ENCODE measurements around the gene ZNF691.
A peak's percentile ranks its signal among the peaks of the same experiment; 100 is the strongest.
"Not testable (repeated sequence)": the region's sequence is repeated elsewhere in the genome, so short reads cannot be mapped to it uniquely, and the experiment has no call there.

Gene ZNF691

GRCh38 chr1:42833981-42834380 lies 12.4 kb upstream of the ZNF691 start:
- no peak for DNase-seq

DNA sequence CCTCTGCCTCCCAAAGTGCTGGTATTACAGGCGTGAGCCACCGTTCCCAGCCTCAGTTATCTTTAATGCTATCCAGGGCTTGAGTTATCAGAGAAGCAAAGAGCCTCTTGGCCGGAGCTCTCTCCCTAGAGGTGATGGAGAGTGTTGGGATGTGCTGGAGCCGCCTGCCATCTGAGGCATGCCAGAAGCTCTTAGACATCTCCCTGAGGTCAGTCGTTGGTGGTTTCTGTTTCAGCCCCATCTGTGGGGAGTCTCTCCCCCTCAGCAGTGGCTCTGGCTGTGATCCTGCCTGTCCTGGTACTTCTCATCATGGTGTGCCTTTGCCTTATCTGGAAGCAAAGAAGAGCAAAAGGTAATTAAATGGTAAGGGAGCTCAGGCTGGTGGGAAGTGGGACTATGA lies 11.6 kb upstream of the ZNF691 start:
- no peak for DNase-seq

DNA sequence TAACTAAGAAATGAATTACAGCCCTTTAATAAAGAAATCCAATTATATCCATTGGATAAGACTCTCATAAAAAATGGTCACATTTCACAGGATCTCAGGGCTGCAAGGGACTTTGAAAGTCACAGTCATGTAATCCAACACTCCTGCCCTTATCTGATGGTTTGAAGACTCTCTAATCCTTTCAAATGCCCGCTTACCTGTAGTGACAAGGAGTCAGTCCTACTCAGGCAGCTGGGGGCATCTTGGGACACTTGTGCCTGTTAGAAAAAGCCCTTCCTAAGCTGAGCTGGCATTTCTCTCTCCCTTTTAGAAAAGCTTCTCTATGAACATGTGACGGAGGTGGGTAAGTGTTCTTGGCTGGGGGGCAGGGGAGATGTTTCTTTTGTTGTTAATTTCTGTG lies 11.0 kb upstream of the ZNF691 start:
- DNase-seq, result no peak

- DNase-seq, result no peak
Observed at GRCh38 chr1:42837709-42838108, 8.7 kb upstream of the ZNF691 start.

- no peak for DNase-seq
Observed at GRCh38 chr1:42838482-42839190, 7.8 kb upstream of the ZNF691 start.

- DNase-seq, result no peak
Observed at GRCh38 chr1:42841010-42841409, 5.4 kb upstream of the ZNF691 start.

GRCh38 chr1:42841440-42842147 lies 4.8 kb upstream of the ZNF691 start:
- no peak for DNase-seq

- DNase-seq, result no peak
Observed at GRCh38 chr1:42844592-42845140, 1.7 kb upstream of the ZNF691 start.

DNA sequence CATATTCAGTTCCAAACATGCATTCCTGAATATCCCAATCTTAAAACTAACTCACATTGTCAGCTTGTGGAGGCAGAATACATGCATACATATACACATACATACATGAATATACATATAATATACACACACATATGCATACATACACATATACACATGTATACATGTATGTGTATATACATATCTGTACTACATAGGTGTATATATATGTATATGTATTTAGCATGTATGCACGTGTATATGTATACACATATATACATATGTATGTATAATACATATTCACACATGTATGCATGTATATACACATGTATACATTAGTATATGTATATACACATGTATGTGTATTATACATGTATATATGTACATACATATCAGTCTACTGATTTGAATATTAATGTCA lies 1.2 kb upstream of the ZNF691 start:
- no peak for DNase-seq

- peak; percentile 38 for DNase-seq
Observed at GRCh38 chr1:42845866-42846256, 552 bp upstream of the ZNF691 start.

DNA sequence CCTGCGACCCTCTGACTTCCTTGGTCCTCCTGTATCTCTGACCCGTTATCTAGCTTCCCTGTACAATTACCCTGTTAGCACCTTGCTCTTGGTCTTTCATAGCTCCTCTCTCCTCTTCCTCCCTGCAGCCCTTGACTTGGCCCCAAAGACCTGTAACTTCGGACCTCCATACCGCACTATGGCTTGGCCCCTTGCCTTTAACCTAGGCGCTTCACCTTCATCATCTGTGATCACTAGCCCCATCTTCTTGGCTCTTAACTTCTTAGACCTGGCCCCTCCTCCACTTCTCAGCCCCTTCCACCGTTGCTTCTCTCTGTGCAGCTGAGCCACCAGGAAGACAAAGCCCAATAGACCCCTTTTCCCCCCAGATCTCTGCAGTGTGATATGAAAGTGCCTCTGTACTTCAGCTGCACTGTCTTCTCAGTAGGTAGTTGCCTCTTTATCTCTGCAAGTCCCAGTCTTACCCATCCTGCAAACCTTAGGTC lies 740 bp downstream of the ZNF691 start:
- no peak for DNase-seq

DNA sequence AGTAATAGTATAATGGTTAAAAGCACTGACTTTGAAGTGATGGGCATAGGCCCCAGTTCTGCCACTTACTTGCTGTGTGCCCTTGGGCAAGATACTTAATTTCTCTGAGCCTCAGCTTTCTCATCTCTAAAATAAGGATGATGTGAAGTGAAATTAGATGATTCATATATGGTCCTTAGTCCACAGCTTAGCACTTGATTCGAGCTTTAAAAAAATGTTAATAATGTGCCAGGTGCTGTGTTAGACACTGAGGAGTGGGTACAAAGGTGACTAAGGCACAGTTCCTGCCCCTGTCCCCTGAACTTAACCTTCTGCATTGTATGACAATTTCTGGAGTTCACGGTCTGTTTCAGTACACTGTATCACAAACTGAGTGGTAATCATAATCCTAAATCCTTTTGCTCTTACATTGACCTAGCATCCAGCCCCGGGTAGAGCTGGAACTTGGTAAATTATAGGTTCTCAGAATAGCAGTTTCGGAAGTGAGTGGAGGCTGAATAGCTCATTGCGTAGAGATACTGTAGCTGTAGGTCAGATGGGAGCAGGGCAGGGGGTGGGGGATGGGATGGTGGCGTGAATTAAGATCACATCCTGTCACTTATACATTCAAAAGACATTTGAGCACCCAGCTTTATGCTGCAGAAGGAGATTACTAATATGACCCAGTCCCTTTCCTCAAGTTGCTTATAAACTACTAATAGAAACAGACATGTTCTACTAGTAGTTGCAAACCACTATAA lies 1.5 kb downstream of the ZNF691 start:
- no peak for DNase-seq

DNA sequence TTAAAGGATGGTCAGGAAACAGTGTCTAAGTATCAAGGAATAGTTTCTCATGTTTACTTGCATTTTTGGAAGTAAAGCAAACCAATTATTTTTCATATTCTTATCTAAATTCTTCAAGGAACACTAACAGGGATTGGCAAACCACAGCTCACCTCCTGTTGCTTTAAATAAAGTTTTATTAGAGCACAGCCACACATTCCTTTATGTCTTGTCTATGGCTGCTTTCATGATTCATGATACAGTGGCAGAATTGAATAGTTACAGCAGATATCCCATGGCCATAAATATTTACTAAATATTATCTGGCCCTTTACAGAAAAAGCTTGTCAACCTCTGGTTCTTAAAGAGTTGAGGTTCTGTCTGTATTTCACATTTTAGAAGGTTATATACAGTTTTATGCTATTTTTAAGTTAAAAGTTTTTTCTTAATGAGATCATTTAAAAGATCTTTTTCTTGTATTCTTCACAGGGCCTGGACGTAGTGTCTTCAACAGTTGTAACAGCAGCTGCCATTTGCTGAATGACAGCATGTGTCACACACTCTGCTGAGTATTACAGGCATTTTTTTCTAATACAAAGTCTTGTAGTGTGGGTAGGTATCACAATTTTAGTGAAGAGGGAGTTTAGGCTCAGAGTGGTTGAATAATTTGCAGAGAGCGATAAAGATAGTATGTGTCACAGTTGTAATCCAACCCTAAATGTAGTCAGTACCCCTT lies 2.6 kb downstream of the ZNF691 start:
- no peak for DNase-seq

DNA sequence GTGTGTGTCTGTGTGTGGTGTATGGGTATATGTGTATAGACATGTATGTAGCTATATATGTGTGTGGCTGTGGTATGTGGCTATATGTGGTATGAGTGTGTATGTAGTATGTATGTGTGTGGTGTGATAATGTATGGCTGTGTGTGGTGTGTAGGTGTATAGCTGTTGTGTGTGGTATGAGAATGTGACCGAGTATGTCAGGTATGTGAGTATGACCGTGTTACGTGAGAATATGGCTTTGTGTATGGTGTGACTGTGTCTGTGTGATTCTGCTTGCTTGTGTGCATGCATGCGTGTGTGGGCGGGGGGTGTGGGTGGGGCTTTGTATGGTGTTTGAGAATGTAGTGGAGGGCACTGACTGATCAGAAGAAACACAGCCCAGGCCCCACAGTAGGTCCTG lies 3.5 kb downstream of the ZNF691 start:
- no peak for DNase-seq

DNA sequence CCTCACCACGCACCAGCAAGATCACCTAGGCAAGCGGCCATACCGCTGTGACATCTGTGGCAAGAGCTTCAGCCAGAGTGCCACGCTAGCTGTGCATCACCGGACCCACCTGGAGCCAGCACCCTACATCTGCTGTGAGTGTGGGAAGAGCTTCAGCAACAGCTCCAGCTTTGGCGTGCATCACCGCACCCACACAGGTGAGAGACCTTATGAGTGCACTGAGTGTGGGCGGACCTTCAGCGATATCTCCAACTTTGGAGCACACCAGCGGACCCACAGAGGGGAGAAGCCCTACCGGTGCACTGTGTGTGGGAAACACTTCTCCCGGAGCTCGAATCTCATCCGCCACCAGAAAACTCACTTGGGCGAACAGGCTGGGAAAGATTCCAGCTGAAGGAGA lies 5.0 kb downstream of the ZNF691 start:
- DNase-seq, result no peak

DNA sequence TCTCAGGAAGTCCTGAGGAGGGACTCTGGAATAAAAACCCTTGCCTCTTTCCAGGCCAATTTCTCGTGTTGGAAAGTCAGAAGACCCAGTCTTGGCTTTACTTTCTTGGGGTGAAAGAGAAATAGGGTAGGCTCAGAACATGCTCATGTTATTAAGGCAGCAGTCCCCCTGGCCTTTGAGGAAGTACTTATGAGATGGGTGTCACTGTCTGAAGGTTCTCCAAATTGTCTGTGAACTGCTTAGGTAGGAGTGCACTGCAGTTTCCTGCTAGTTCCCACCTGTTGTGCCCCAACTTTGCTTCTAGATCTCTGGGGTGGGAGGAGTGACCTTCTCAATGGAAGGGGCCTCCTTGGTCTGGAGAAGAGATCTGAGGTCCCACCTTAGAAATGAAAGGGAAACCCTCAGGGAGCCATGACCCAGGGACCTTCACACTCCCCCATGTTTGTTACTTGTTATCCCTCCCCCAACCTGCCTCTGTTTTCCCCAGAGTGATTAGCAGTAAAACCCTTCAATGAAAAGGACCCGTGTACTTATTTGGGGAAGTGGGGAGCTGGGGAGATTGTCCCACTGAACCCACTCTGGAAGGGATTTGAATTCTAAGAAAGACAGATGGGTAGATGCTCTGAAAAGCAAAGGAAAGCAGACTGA lies 5.7 kb downstream of the ZNF691 start:
- no peak for DNase-seq

DNA sequence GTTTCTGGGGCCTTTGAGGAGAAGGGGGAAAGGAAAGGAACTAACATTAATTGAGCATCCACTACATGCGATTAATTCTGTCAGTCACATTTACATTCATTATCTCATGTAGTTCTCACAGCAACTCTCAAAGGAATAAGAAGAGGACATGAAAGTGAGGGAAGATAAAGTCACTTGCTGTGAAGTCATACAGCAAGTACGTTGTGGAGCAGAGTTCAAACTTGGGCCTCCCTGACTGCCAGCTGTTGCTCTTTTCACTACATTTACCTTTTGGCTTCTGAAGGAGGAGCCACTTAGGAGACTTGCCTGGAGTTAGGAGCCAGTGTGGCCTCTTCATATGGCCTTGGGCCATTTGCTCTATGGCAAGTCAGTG lies 6.2 kb downstream of the ZNF691 start:
- no peak for DNase-seq

DNA sequence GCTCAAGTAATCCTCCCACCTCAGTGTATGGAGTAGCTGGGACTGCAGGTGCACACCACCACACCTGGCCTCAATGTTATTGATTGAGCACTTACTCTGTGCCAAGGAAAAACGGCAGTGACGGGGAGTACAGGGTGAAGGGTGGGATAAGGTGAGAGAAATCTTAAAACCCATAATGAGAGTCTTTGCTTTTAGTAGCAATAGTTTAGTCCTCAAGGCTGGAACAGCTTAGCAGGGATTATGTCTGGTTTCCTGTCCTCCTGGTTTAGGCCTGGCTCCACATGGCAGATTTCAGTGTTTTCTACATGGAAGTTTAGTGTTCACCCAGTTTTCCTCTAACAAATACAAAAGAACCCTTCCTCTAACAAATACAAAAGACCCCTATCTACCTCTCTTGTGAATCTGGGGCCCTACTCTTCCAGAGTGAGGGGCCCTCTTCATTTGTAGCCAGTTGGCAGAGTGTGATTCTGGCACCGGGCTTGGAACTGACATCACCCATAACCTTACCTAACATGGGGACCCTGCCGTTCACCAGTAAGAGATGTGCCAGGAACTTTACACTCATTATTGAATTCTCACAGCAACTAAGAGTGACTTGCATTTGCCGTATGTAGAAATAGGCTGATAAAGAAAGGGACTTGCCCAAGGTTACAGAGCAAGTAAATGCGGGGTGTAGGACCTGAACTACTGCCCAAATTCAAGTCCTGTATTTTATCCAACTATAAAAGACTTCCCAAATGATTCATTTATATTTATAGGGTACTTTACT lies 6.9 kb downstream of the ZNF691 start:
- no peak for DNase-seq

DNA sequence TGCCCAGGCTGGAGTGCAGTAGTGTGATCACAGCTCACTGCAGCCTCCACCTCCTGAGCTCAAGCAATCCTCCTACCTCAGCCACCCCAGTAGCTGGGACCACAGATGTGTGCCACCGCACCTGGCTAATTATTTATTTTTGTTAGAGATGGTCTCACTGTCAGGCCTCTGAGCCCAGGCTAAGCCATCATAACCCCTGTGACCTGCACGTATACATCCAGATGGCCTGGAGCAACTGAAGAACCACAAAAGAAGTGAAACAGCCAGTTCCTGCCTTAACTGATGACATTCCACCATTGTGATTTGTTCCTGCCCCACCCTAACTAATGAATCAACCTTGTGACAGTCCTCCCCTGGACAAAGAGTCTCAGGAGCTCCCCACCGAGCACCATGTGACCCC lies 10.1 kb downstream of the ZNF691 start:
- DNase-seq, result not testable (repeated sequence)

- not testable (repeated sequence) for DNase-seq
Observed at GRCh38 chr1:42859366-42859765, 13.0 kb downstream of the ZNF691 start.

DNA sequence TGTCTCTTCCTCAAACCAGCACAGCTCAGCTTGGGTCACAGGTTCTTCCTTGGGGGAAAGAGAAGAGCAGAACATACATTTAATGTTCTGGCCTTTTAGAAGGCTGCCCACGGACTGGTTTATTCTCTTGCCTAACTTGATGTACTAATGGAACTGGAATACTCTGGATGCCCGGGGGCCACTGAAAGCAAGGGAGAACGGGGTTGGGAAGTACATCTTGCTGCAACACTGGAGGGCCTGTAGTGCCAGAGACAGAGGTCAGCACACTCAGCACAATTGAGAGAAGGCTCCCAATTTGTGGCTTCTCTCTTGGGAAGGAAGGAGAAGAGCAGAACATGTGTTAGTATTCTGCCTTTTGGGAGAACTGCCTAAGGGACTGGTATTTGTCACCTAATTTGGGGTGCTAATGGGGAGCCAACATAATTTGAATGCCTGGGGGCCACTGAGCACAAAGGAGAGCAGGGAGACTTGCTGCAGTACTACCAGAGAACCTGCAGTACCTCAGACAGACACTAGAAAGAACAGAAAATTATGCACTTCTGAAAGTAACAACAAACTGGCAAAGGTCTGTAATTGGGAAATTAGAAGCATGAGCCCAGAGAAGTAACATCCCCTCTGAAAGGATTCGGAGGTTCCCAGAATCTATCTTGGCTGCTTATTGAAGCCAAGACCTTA lies 14.1 kb downstream of the ZNF691 start:
- DNase-seq, result no peak
